Inflammatory macrophage treated with lipopolysaccharide for 4 hours (primary cell): ENCODE data around the gene MSANTD2.

Experiments
- DNase-seq: peaks from one replicate; pipeline ENCODE4 v3.0.0-alpha.2; 2020

MSANTD2 gene

DNA sequence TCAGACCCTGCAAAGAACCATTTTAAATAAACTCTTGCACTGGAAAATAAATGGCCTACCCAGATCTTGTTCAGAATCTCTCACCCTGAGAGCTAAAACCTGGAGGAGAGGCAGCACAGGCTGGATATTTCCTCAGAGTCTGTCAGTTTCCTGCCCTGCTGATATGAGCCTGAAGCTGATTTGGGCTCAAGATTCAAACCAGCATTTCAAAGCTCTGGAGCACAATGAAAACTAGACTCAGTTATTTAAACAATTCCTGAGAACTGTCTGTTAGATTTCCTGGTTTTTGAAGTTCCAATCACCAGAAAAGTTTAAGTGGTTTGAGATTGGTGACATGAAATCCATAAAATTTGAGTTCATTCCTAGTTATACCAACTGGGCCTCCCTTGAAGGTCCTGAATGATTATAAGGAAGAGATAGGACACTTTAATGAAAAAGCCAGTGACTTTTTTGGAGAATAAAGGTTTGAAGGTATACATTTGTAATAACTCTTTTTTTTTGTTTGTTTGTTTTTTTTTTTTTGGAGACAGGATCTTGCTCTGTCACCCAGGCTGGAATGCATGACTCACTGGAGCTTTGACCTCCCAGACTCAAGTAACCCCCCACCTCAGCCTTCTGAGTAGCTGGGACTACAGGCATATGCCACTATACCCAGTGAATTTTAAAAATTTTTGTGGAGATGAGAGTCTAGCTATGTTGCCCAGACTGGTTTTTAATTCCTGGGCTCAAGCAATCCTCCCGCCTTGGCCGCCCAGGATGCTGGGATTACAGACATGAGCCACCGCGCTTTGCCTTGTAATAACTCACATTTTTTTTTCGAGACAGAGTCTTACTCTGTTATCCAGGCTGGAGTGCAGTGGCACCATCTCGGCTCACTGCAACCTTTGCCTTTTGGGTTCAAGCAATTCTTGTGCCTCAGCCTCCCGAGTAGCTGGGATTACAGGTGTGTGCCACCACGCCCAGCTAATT lies 30.1 kb downstream of the MSANTD2 start:
- DNase-seq = no peak

DNA sequence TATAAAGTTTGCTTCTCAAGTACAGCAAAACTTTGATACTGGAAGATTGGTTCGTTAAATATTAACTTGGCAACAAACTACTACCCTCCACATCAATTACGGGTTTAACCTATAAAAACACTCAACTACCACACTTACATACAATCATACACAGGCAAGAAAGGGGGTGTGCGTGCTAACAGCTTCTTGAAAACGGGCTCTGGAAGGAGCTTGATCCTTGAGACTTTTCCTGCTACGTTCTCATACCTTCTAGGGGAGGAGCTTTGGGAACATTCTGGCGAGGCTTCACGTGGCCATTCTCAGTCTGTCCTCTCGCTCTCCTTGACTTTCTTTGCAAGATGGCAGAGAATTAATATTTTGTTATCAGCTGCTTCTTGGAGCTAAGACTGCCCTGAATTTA lies 31.3 kb downstream of the MSANTD2 start:
- no peak for DNase-seq

DNA sequence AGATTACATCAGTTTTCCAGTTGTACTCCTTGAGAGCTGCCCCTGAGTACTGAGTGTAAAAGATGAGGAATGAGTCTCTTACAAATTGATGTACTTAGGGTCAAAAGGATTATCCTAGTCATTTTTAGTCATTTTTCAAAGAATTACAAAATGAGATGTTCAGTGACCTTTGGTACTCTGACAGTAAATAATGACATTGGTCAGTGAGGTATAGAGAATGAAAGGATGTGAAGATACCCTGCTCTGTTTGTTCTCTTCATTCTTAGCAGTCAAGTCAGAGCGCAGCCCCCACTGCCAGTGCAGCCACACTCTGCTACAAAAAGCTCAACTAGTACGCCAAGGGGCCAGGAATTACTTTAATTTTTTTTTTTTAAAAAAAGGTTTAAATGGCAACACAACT lies 34.0 kb downstream of the MSANTD2 start:
- no peak for DNase-seq

DNA sequence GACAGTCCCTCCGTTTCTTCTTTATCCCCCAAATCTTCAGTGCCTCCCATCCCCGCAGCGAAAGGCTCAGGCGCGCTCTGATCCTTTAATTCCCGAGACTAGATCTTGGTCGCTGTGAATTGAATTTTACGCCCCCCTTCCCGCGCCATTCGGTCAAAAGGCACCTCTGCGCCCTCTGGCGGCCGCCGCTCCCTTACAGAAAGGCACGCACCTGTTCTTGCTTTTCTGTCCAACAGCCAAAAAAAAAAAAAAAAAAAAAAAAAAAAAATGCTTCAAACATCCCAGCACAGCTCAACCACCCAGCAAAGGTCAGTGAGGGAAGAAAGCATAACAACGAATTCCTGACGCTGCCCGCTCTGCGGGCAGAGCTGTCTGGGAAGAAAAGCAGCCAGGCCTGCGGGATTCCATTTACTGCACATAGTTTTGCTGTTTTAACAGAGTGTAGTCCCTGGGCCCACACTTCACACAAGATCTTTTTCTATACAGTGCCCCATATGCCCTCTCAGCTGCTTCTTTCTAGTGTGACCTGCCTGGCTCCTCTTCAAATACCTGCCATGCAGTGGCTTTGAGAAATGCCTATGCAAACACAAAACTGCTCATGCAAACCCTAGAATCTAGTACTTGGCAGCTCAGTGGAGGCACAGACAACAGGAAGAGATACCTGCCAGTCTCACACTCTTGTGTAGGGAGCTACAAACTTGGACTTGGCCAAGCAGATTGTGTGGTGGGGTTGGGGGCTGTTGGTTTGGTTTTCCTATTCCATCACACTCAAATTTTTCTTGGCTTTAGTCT lies 36.9 kb downstream of the MSANTD2 start:
- DNase-seq = peak; percentile 56

DNA sequence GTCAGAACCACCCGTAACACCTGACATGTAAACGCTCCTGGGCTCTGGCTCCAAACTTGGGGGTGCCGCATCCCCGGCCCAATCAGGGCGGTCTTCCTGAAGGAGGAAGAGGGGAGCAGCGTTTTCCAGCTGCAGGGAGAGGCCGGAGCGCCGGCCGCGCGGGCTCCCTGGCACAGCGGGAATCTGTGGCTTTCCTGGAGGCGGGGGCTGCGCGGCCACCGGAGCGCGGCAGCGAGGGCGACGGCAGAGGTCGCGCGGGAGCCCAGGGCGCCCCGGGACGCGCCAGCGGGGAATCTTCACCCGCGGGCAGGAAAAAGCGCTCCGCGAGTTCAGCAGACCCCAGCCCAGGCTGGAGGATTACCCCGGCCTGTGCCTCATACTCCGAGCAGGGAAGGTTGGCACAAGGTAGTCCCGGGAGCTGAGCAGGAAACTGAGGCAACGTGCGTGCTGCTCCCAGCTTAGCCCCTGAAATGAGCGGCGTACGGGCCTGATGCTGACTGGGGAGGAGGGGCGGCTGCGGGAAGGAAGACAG lies 37.5 kb downstream of the MSANTD2 start:
- DNase-seq = no peak

DNA sequence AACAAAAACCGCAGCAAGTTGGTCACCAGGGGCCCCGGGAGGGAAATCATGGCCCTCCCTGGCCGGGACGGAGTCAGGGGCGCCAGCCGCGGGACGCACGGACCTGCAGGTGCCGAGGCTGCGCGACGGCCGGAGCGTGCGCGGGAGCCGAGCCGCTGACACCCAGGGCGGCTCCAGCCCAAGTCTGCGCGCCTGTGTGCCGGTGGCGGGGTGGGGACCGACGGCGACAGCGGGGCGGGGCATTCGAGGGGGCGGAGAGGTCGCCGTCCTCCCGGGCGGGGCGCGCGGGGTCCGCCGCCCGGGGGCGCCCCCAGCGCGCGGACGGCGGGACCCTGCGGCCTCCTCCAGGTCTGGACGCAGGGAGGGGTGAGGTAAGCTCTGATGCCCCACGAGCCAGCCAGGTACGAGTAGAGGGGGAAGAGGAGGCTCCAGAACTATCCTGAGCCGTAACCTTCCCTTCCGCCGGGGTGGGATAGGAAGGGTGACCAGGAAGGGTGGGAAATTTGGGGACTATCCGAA lies 38.0 kb downstream of the MSANTD2 start, which contains the start of gene ESAM:
ESAM (minus strand) TSS at position 186 of the 519 bp plus-strand sequence; CDS start at position 50, 136 bp downstream.
- peak; percentile 45 for DNase-seq

DNA sequence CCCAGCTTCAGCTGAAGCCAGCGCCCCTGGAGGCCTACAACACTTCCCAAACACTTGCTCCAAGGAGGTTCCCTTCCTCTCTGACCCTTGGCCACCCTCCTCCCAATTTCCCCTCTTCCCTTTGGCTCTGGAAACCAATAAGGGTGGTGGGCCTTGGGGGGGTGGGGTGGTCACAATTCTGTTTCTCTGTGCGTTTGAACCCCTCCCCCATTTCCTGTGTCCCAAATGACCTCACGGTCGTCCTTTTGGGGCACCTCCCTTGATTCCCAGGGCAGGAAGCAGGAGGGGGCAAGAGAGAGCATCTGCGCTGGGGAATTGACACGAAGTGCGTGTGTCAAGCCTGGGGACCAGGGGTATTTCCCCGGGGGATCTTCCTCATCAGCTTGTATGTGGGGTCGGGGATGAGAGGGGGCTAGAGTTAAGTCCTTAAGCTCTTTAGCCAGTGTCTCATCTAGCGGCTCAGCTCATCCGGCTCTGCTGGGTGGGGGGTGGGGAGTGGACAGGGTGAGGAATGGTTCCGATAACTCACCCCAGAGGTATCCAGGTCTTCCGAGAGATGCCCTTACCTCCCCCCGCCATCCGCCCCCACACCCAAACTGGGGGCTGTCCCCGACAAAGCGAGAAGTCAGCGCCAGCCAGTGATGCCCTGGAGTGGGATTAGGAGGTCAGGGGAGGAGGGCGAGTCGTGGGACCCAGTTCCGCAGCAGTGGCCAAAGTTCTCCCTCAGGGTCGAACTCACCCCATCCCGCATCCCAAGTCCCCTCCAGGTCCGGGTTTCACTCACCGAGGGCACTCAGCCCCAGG lies 38.7 kb downstream of the MSANTD2 start:
- DNase-seq = no peak

DNA sequence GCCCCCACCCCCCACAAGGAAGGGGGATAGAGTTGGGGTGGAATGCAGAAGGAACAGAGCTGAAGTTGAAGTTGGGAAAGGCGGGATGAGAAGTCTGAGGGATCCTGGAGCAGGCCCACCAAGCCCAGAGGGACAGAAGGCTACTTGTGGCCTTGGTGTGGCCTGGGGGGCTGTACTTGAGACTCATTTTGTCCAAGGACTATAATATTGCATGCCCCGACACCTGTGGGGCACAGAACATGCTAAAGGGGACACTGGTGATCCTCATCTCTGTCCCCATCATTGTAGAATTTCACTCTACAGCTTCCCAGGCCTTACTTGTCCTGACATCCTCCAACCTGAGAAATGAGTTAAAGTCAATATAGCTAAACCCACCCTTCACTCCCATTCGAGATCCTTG lies 39.4 kb downstream of the MSANTD2 start:
- no peak for DNase-seq

DNA sequence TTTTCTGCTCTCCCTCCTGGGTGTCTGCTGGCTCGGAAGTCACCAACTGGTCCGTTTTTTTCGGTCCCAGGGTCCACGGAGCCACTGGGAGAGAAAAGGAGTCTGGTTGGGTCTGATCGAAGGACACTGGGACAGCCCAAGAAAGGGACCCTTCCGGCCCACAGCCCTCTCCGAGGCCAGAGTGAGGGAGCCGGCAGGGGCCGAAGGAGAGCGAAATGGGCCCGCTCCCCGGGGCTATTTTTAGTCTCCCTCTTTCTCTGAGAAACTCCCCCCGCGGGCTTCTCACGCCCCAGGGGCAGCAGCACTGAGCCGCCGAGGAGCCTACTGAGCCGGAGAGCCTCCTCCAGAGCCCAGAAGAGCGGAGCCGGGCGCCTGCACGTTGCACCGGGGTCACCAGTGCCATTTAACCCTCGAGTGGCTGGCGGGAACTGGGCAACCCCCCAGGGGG lies 40.0 kb downstream of the MSANTD2 start:
- no peak for DNase-seq

DNA sequence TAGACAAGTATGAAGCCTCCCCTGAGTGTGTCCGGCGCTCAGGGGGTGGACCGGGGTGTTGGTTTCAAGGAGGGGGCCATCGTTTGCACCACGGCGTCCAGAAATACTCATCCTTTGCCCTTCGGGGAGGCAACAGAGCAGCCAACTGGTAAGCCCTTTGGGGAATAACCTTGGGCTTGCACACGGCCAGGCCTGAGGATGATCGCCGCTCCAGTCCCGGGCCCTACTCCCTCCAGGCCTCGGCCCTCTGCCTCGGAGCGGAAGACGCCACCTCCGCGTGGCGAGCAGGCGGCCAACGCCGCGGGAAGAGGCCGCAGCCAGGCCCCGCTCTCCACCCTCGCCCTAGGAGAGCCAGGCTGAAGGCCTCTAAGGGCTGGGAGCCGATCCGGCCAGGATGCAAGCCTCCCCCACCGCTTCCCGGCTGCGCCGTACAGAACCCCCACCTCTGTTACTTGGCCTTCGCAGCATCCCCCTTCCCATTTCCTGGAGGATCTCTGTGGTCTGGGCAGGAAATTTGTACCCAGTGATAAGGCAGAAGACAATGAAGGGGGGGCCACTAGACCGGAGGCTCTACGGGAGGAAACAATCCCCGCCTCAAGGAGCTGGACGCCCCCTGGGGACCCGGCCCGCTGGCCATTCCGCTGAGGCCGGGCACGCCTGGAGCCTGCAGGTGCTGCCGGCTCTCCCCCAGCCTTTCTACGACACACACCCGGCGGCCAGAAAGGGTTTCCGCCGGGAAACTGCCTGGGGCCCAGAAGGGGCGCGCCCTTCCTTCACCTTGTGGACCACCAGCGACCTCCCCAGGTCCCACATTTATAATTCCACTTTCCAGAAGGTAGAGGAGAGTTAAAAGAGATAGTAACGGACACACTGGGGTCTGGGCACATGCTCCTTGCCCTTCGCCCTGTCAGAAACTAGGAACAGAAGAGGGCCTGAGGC lies 40.7 kb downstream of the MSANTD2 start:
- no peak for DNase-seq

DNA sequence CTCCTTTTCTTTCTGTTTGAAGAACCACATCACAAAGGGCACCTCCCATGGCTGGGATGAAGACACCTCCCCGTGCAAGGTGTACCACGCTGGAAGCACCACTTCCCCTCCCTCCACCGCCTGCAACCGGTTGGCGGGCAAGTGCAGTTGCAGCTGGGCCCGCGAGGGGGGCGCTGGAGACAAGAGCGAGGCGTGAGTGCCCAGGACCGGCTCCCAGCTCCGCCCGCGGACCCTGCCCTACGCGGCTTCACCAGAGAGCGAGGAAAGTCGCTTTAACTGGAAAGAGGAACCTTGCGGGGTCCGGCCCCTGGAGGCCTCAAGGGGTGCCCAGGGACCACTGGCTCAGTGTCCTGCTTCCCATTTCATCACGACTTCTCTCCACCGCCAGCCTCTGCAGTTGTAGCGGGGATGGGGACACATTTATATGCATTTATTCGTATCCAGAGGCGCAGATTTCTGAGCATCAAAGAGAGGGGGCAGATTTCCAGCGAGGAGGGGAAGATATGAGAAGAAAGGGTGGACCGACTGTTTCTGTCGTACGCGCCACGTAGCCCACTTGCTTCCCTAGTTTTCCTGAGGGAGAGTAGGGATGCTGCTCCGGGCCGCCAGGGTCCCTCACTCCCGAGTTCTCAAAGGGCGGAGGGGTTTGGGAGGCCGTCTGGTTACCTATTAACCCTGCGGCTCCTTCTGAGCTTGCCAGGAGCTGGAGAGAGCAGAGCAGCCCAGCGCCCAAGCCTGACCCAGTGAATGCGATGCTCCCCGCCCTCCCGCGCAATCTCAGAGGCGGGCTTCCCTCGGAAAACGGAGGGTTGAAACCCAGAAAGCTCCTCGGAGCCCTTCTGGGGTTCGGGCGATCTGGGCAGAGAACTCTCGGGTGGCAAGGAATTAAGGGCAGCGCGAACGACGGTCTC lies 41.6 kb downstream of the MSANTD2 start:
- DNase-seq = peak; percentile 72

DNA sequence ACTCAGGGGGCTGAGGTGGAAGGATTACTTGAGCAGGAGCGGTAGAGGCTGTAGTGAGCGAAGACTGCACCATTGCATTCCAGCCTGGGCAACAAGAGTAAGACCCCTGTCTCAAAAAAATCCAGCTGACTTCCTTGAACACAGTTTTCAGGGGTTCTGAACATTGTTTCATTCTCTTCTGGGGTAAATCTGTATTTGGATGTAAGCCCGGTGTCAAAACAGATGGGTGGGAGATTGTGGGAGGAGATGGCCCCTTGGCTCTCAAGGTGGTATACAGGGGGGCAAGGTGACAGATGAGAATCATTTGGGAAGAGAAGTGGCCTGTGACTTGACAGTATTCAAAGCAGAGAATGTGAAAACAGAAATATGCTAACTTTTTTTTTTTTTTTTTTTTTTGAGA lies 42.9 kb downstream of the MSANTD2 start:
- no peak for DNase-seq

DNA sequence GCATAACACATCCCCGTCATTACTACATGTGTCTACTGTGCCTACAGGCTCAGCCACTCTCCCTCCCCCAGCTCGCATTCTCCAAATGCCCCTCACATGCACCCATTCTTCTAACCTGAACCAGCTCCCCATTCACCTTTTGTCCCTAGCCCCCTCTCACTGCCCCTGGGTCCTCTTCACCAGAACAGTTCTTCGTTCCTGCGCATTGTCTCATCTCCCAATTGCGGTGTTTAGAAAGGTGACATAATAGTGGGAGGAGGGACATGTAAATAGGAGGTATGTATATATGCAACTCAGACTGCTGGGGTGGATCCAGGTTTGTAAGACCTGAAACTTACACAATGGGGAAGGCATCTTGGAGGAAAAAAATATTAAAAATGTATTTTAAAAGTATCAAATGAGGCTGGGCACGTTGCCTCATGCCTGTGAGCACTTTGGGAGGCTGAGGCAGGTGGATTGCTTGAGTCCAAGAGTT lies 43.4 kb downstream of the MSANTD2 start:
- no peak for DNase-seq

DNA sequence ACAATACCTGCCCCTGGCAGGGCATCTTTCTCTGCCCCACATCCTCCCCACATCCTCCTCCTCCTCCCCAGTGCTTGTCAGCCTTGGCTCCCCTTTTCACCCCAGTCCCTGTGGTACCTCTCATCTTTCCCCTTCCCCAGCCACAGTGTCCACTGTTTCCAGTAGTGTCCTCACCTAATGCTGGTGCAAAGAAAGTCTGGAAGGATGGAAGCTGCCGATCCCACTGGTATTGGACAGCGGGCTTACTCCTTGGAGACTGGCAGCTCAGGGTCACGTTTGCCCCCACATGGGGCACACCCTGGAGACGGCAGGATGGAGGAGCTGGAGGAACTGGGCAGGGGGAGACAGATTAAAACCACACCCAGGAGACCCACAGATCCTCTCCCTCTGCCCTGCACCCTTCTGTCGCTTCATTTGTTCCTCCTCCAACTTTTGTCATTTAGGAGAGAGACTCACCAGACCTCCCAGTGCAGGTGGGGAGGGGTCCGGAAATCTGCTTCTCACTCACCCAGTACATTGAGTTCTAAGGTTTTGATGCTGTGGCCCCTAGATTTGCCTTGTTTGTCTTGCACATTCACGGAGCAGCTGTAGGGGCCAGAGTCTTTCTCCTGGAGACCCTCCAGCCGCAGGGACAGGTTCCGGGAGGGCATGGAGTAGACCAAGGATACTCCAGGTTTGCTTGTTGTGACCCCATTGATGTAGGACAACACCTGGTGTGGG lies 44.0 kb downstream of the MSANTD2 start:
- no peak for DNase-seq

DNA sequence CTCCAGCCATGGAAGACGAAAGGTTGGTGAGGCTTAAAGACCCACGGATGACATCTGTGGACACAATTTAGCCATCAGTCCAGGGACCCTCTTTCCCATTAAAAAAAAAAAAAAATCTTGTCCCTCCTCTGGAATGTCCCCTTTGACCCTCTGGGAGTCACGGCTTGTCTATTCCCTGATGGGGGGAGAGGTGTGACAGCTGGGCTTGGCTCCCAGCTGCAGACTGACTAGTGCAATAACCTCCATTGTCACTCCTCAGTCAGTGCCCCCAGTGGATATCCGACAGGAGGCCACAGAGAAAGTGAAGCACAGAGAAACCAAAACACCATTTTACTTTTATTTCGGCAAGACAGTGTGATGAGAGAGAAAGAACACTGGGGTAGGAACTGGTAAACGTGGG lies 45.5 kb downstream of the MSANTD2 start:
- no peak for DNase-seq

DNA sequence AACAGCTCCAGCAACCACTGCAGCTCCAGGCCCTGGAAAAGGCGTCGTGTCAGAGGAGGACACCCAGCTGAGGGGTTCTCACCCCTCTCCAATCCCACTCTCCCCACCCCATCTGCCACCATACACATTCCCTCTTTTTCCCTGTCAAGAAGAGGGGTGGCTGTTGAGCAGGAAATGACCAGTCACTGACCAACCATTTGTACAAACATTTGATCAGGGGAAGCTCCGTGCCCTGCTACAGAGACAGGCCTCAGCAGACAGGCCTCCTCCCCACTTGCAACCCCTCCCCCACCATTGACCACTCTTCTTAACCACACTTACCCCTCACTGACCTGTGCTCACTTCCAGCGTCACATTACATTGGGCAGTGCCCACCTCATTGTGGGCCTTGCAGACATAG lies 45.9 kb downstream of the MSANTD2 start:
- no peak for DNase-seq

DNA sequence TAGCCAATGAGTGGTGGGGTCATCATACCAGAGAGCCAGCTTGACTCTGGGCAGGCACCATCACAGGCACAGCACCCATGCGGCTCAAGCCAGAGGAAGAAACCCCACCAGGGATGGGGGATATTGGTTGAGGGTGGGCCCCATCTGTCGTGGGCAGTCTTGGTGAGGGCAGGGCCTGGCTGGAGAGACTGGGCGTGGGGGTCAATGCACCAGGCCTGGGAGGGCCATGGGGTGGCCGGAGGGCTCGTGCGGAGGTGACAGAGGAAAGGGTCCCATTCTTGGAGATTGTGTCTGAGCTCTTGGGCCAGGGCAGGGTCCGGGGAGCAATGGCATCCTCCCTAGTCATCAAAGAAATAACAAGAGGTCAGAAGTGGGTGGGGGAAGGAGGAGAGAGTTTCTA lies 46.6 kb downstream of the MSANTD2 start:
- no peak for DNase-seq

DNA sequence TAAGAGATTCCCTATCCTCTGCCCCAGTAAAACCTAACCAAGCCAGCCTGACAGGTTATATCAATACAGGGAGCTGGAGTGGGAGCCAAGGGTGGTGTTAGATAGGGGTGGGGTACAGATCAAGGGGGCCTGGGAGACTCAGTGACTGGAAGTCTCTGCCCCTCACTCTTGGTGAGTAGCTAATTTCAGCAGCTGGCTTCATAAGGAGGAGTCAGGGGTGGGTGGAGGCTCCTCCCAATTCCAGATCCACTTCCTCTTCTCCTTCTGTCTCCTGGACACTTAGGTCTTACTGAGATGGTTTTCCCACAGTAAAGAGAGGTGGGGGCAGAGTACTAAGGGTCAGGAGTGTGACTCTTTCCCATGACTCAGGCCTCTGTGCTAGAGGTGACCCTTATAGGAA lies 47.0 kb downstream of the MSANTD2 start:
- peak; percentile 68 for DNase-seq

DNA sequence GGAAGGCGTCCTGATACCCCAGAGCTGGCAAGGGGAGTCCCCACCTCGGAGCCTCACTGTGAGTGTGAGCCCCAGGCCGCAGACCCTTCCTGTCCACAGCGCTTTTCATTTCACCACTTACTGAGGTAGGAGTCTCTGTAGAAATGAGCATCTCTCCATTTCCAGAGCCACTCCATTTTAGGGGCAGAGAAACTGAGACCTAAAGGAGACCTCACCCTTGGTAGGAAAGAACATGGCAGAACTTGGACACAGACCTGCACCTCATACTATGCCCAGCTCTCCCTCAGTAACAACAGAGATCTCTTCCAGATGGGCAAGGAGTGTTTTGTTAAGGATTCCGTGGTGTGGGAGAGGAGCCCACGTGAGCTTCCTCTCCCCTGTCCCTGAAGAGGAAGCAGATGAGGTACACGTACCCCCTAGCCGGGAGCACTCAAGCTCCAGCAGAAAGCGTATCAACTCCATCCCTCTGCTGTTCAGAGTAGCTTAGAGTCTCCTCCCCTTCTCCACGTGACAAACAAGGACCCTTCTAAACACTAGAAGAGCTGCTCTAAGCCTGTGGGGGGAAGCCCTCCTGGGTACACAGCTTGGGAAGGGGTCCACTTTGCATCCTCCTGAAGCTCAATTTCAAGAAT lies 47.6 kb downstream of the MSANTD2 start:
- DNase-seq = no peak
